GM19397 (cell line): ENCODE results near the gene TCF7L2.

ENCODE experiments used
- ATAC-seq: cut with Tn5 transposase; IDR thresholded peaks from one replicate; pipeline ENCODE4 v1.9.1; 2021; ENCODE audit warnings: mild to moderate bottlenecking, moderate library complexity; ENCODE audit not compliant: unreplicated experiment

TCF7L2 gene

GRCh38 chr10:113115556-113115955 is 165.5 kb downstream of the TCF7L2 start:
- ATAC-seq: no peak

- no peak for ATAC-seq
These were observed 168.8 kb downstream of the TCF7L2 start for GRCh38 chr10:113118882-113119281.

DNA sequence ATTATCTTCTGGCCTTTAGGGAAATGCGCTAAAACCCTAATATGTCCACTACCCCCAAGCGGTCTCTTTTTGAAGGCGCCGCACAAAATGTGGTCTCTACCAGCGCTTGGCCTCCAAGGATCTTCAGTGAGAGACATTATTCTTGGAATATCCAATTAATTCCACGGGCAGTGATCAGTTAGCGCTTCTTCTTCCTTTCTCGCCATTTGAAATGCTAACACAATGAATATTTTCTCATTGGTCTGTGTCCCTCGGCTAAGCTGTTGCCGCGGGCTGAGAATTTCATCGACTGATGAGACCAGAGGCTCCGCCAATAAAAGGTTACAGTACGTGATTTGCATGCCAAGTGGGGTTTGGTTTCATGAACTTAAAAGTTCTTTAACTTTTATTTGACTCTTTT is 169.8 kb downstream of the TCF7L2 start:
- no peak for ATAC-seq

DNA sequence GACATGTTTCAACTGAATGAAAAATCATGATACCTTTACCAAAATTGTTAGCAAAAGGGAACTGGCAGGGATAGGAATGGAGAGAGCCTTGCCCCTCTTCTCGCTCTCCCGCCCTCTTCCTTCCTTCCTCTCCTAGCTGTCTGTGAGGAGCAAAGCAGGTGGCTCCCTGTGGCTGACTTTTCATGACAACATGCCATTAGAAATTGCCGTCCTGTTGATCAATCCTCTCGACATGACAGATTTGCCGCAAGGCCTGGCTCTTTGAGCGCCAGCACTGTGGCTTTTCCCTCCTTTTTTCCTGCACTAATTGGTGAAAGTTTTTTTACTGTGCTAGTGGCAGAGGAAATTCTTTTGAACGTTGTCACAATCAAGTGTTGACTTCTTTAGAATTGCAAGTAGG is 171.1 kb downstream of the TCF7L2 start:
- no peak for ATAC-seq

DNA sequence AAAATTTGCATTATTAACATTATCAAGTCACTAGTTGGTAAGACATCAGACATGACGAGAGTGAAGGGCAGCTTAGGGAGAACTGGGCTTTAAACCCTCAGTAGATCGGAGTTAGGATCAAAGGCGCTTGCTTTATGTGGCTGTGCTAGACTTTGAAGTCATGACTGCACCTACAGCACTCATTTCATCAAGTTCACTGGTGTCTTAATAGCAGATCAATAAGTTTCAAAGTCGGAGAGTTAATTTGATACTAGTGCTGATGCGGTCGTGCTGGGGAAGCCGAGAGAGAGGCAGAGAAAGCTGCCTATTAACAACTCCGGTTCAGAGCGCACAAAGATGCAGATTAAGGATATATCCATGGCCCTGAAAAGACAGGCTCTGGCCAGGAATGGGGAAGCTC is 172.9 kb downstream of the TCF7L2 start:
- no peak for ATAC-seq

DNA sequence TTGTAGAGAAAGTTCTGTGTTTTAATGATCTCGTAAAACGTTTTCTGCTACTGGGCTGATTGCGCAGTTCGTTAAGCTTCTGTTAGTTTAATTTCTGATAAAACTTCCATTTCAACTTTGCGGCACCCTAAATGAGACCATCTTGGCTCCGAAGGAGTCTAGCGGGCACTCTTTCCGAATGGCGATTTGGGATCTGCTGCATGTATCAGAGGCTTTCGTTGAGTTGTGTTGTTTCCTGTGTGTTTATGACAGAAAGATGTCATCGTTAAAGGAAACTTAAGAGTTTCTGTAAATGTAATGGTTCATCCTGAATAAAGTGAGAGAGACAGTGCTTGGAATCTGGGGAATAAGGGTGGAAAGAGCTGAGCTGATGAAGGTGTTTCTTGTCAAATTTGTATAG is 174.7 kb downstream of the TCF7L2 start:
- no peak for ATAC-seq

- no peak for ATAC-seq
These were observed 175.6 kb downstream of the TCF7L2 start for GRCh38 chr10:113125612-113126011.

- peak; percentile 55 for ATAC-seq
These were observed 176.5 kb downstream of the TCF7L2 start for GRCh38 chr10:113126229-113127201.

- no peak for ATAC-seq
These were observed 177.3 kb downstream of the TCF7L2 start for GRCh38 chr10:113127261-113127900.

DNA sequence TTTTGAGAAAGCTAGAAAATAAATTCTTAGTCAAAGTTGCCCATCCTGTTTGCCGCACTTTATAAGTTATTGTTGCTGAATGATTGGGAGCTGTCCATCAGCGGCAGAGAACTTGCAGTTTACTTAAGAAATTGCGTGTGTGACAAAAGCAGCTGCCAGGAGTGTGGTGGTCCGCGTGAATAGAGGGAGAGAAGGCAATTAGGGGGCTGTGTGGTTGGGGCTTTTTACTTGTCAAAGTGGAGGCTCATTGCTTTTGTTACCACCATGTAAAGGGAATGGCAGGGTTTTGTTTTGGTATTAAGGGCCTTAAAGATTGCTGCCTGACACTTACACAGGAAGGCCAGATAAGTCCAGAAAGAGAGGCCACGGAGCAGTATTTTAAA is 177.8 kb downstream of the TCF7L2 start:
- no peak for ATAC-seq

GRCh38 chr10:113128450-113129070 is 178.5 kb downstream of the TCF7L2 start:
- no peak for ATAC-seq

DNA sequence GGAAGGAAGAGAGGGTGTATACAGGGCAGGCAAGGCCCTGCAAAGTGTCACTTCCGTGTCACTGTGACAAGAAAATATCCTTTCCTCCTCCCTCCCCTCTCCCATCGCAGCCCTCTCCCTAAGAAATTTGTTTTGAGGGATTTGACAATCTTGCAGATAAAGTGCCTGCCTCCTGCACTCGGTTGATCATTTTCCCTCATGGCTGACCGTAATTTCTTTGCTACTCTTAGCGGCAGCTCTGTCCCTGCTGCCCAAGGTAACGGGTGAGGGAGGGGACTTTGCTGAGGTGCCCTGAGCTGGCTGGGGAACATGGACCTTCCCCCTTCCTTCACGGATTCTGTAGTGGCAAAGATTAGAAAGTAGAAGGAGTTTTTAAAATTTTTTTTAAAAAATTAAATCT is 179.1 kb downstream of the TCF7L2 start:
- no peak for ATAC-seq

DNA sequence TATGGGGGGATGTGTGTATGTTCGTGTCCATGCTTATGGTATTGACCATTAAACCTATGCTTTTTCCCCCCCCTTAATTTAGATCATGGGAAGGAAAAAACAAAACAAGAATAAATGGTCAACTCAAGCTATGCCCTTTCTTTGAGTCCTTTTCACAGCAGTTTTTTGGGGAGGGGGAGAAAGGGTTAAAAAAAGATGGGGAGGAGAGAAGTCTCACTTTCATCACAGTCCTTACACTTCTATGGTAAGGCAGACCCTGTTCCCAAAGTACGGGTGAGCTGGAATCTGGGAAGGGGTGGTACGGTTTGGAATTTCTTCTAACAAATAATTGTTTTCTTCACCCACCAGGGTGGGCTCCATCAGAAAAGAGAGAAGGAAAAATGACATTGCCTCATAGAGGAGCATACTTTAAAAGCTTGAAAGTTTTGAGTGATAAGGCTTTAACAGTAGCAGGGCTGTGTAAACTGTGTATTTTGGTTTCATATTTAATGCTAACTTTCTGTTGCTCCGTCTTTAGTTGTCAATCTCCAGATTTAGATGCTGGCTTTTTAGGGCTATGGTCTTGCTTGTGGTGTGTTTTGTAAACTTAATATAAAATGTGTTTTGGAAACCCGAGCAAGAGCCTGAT is 180.1 kb downstream of the TCF7L2 start:
- no peak for ATAC-seq

GRCh38 chr10:113131613-113132261 is 181.7 kb downstream of the TCF7L2 start:
- no peak for ATAC-seq

DNA sequence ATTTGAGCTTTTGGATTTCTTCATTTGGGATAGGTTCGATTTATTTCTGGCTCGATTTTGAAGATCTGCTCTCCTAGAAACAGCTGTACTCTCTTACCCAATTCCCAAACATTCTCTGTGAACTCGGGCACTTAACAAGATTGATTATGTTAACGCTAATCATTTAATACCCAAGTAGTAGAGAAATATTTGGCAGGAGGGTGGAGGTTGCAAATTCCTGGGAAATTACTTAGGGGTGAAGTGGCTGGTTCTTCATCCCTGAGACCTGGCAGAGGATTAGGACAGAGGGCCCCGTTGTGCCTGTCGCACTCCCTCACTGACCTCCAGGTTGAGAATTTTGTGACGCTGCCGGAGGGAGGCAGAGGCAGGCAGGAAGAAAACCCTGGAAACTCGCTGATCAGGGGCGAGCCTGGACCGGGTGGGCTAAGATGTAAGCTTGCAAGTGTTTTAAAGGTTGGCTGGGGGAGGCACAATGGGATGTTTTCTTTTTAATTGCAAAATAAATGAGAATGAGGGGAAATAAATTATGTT is 182.6 kb downstream of the TCF7L2 start:
- ATAC-seq: no peak

- ATAC-seq: no peak
These were observed 183.6 kb downstream of the TCF7L2 start for GRCh38 chr10:113133497-113134115.

- no peak for ATAC-seq
These were observed 185.0 kb downstream of the TCF7L2 start for GRCh38 chr10:113135025-113135424.

GRCh38 chr10:113137941-113138685 is 188.1 kb downstream of the TCF7L2 start:
- ATAC-seq: no peak

- no peak for ATAC-seq
These were observed 189.0 kb downstream of the TCF7L2 start for GRCh38 chr10:113138937-113139585.
